Fibroblast of skin of right biceps (primary cell): Measurements from ENCODE around the gene ABCC4.

ENCODE experiments used
- DNase-seq: peaks from one replicate; pipeline ENCODE4 v3.0.0-alpha.2; 2013

The ABCC4 gene, protein sequence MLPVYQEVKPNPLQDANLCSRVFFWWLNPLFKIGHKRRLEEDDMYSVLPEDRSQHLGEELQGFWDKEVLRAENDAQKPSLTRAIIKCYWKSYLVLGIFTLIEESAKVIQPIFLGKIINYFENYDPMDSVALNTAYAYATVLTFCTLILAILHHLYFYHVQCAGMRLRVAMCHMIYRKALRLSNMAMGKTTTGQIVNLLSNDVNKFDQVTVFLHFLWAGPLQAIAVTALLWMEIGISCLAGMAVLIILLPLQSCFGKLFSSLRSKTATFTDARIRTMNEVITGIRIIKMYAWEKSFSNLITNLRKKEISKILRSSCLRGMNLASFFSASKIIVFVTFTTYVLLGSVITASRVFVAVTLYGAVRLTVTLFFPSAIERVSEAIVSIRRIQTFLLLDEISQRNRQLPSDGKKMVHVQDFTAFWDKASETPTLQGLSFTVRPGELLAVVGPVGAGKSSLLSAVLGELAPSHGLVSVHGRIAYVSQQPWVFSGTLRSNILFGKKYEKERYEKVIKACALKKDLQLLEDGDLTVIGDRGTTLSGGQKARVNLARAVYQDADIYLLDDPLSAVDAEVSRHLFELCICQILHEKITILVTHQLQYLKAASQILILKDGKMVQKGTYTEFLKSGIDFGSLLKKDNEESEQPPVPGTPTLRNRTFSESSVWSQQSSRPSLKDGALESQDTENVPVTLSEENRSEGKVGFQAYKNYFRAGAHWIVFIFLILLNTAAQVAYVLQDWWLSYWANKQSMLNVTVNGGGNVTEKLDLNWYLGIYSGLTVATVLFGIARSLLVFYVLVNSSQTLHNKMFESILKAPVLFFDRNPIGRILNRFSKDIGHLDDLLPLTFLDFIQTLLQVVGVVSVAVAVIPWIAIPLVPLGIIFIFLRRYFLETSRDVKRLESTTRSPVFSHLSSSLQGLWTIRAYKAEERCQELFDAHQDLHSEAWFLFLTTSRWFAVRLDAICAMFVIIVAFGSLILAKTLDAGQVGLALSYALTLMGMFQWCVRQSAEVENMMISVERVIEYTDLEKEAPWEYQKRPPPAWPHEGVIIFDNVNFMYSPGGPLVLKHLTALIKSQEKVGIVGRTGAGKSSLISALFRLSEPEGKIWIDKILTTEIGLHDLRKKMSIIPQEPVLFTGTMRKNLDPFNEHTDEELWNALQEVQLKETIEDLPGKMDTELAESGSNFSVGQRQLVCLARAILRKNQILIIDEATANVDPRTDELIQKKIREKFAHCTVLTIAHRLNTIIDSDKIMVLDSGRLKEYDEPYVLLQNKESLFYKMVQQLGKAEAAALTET (N-terminal part only)

GRCh38 chr13:95301183-95301967 lies at the start of gene ABCC4:
ABCC4 (minus strand) TSS chr13:95301451; CDS start chr13:95301314, 137 bp downstream.
- peak; percentile 80 for DNase-seq

GRCh38 chr13:95349267-95349666 lies 48.0 kb upstream of the ABCC4 start:
- DNase-seq, result no peak

- no peak for DNase-seq
Measured at GRCh38 chr13:95343944-95344343, 42.7 kb upstream of the ABCC4 start.

- no peak for DNase-seq
Measured at GRCh38 chr13:95341441-95341840, 40.2 kb upstream of the ABCC4 start.

DNA sequence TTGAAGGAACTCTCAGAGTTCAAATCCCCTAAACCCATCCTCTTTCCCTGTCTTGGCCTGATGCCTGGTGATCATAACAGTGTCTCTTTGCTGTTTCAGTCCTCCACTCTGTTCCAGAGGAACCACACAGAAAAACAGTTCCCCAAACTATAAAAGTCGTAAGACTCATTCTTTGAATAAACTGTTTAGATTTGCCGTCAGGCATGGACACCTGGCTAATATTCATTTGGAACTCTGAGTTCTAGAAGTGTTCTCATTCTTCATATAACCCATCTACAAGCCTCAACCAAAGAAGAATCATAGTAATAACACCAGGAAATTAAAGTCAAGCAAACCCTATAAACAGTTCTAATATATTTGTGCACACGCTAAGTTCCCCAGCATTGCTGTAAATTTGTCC lies 37.7 kb upstream of the ABCC4 start:
- DNase-seq, result no peak

DNA sequence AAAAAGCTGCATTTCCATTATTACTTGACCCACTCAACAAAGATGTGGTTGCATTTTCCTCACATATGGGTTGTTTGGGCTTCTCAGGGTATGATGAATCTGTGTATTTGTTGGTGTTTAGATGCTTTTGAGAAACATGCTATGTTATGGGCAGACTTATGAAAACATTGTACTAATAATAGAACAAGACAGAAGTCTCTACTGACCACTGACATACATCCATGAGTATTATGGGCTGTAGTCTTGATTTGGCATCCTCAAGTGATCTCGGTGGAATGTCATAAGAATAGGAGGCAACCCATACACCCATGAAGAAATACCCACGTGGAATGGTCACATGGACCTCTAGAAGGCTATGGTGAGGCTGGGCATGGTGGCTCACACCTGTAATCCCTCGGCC lies 36.3 kb upstream of the ABCC4 start:
- DNase-seq, result no peak

GRCh38 chr13:95335667-95336066 lies 34.4 kb upstream of the ABCC4 start:
- DNase-seq, result no peak

GRCh38 chr13:95328386-95328785 lies 27.1 kb upstream of the ABCC4 start:
- DNase-seq, result no peak

GRCh38 chr13:95327190-95327589 lies 25.9 kb upstream of the ABCC4 start:
- DNase-seq, result no peak

DNA sequence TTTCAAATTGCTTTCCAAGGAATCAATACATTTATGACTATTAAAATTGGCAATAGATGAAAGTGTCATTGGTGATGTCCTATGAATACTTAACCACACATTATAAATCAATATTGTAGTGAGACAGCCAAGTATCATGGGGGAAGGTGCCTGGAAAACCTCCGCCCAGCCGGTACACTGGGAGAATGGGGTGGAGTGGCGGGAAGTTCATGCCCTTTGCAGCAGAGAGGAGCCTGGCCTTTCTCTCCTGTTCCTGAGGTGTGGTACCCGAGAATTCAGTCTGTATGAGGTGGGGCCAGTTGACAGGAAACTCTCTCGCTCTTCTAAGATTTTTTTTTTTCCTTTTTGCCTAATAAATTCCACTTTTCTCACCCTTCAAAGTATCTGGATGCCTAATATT lies 25.4 kb upstream of the ABCC4 start:
- DNase-seq, result no peak

DNA sequence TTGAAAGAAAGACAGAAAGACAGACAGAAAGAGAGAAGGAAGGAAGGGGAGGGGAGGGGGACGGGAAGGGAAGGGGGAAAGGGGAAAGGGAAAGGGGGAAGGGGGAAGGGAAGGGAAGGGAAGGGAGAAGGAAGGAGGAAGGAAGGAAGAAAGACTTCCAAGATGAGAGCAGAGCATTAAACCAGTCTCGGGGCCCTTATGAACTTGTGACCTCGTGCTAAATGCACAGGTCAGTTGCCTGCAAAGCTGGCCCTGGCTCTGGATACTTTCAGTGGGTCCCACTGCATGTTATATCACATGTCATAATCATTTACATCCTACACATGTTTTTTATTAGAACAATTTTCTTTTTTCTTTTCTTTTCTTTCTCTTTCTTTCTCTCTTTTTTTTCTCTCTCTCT lies 24.2 kb upstream of the ABCC4 start:
- DNase-seq, result no peak

DNA sequence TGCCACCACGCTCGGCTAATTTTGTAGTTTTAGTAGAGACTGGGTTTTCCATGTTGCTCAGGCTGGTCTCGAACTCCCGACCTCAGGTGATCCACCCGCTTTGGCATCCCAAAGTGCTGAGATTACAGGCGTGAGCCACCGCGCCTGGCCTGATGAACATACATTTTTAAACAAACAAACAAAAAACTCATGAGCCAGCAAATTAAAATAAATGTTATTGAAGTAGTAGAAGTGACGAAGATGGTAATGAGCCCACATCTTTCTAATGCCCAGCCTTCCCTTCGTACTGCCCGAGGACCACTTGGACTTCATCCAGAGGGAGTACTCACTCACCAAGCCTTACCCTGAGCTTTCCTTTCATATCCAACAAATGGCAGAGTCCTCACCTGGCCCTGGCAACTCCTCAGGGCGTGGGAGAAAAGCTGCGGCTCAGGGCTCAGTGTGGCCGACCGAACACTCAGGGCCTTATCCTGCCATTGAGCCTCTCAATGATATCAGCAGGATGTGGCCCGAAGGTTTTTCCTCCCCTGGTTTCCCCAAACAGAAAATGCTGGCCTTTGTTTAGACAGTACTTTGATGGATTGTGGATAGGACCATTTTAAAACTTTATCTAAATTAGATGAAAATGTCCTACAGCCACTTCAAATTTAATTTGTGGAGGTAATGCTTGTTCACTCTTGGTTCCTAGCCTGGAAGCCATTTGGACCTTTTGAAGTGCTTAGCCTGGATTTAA lies 22.8 kb upstream of the ABCC4 start:
- DNase-seq, result no peak

DNA sequence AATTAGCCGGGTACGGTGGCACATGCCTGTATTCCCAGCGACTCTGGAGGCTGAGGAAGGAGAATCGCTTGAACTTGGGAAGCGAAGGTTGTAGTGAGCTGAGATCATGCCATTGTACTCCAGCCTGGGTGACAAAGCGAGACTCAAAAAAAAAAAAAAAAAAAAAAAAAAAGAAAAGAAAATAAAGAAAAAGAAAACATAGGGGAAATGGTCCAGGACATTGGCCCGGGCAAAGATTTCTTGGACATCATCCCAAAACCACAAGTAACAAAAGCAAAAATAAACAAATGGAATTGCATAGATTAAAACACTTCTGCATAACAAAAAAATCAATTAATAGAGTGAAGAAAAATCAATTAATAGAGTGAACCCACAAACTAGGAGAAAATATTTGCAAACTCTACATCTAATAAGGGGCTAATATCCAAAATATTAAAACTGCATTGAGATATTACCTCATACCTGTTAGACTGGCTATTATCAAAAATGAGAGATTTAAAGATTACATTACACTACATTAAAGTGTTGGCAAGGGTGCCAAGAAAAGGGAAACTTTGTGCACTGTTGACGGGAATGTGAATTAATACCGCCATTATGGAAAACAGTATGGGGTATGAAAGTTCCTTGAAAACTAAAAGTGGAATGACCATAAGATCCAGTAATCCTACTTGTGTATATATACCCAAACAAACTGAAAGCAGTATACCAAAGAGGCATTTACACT lies 18.5 kb upstream of the ABCC4 start:
- no peak for DNase-seq

GRCh38 chr13:95317039-95317989 lies 16.1 kb upstream of the ABCC4 start:
- DNase-seq, result no peak

- no peak for DNase-seq
Measured at GRCh38 chr13:95315752-95316151, 14.5 kb upstream of the ABCC4 start.

DNA sequence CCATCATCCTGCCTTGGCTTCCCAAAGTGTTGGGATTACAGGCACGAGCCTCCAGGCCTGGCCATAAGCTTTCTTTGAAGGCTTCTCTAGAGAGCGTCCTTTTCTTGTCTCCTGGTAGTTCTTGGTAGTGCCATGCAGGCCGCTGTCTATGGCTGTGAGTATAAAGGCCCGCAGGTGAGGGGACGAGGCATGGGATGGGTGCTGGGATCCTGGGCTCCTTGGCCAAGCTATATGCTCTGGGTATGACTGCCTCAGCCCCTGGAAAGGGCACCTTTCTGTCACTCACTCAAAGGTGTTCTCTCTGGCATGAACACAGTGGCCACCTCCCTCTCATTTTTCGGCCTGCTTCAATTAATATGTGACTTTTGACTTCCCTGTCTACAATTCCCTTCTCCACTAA lies 6.3 kb upstream of the ABCC4 start:
- no peak for DNase-seq

- no peak for DNase-seq
Measured at GRCh38 chr13:95304453-95304852, 3.2 kb upstream of the ABCC4 start.

DNA sequence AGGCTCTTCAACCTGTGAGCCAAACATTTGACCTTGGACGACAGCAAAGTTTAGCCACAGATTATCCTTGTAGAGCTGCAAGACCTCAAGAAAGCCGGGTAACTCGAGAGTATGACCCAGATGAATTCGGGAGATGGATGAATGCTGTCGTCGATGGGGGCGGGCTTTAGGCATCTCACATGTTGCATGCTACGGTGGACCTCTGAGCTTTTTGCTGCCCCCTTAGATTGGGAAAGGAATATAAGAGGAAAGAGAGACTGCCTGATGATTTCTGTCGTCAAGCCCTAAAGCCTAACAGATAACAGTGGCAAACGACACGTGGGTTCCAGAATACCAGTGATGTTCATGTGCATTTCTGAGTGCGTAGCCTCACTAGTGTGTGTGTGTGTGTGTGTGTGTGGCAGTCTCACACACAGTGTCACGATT lies 730 bp upstream of the ABCC4 start:
- peak; percentile 57 for DNase-seq

DNA sequence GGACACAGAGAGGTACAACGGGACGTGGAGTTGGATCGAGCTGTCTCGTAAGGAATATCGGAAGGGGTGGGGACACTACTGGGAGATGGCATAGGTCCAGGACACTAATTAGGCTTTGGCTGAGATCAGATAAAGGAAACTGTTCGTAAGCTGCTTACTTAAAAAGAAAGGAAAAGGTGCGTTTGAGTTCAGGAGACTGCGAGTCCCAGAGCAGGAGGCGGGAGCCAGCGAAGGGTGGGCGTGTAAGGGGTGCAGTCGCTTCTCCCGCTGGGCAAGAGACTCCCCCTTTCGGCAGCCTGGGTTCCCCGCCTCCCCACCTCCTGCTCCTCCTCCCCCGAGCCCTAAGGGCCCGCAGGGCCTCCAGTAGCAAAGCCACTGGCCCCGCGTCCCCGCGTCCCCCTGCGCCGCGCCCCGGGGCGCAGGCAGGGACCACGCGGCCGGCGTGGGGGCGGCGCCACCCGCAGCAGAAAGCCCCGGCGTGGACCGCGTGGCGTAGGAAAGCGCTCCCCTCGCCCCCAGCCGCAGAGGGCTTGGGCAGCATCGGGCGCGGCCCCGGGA lies 547 bp downstream of the ABCC4 start:
- peak; percentile 64 for DNase-seq
